NCI-H2227 treated with DMSO at 0.1 percent for 48 hours (cell line): Measurements from ENCODE around the gene HIVEP1.
"Not testable (repeated sequence)": the region's sequence is repeated elsewhere in the genome, so short reads cannot be mapped to it uniquely, and the experiment has no call there.

Source experiments
- DNase-seq: peaks from one replicate; lab custom pipeline; 2025; lab: John Stamatoyannopoulos, UW

Gene HIVEP1

DNA sequence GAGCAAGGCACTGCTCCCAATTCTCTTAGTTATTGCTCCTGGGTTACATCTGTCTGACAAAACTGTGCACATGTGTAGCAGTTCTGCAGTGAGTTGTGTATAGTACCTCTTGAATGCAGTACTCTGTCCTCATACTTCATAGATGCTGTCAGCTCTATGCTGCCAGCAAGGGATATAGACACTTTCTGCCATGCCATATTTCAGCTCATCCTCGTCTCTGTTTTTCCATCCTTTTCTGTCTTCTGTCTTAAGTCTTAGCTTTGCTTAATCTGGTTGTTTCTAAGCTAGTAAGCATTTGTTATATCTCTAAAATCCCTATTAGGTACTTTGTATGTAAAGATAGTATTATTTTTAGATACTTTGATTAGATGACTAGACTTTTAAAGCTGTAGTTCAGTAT lies 76.4 kb downstream of the HIVEP1 start:
- DNase-seq = no peak

DNA sequence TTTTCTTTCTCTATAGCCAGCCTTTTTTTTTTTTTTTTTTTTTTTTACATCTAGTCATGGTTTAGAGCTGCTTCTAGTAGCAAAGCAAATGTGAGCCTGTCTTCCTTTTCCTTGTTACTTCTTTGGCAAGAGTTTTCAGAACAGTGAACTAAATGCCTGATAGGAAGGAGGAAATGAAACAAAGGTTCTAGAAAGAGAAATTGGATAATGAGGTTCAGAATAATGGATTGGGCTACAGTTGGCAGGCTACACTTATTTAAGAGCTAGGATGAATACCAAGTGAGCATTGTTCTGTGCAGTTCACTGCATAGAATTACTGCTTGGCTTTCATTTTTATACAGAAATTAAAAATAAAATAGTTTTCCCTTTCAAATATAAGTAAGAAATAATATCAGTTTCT lies 78.6 kb downstream of the HIVEP1 start:
- no peak for DNase-seq

DNA sequence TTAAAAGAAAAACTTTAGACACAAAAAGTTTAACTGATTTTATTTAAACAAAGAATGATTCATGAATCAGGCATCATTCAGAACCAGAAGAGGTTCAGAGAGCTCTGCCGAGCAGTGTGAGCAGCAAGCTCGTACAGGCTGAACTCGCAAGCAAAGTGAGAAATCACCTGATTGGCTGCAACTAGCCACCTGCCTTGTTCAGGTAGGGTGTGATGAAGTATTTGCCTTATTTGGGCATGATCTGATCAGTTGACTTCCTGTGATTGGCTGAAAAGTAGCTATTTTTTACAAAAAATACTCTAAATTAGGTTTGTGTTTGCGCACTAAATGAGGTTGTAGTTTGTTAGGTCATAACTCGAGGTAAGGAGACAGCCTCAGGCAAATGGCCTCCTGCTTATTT lies 80.7 kb downstream of the HIVEP1 start:
- DNase-seq = no peak

GRCh38 chr6:12094689-12095088 lies 82.6 kb downstream of the HIVEP1 start:
- no peak for DNase-seq

GRCh38 chr6:12096342-12096741 lies 84.2 kb downstream of the HIVEP1 start:
- no peak for DNase-seq

- DNase-seq = no peak
These were observed 85.7 kb downstream of the HIVEP1 start for GRCh38 chr6:12097791-12098190.

DNA sequence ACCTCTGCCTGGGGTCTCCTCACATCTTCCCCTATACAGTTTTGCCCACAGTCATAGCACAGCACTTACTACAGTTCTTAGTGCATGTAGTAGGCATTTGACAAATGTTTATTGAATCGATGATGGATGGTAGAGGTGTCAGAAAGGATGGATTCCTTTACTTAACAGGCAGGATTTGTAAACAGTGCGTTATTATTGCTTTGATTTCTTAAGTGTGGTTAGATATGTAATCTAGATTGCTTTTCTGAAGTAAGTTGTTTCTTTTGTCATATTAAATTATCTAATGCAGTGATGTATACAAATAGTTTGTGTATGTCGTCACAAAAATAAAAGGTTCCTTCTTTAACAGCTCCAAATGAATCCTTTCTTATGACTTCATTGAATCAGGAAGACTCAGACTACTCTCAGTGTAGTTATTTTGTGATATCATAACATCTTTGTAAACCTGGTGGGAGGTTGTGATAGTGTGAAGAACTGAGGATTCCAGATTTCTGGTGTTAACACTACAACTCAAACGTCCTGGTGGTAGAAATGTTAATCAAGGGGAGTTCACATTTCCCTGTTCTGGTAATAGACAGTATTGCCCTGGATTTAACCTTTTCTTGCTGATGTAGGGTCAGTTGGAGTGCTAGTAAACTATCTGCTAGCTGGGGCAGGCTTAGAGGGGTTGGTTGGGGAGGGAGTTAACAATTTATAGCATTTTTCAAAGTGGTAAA lies 87.7 kb downstream of the HIVEP1 start:
- DNase-seq = no peak

DNA sequence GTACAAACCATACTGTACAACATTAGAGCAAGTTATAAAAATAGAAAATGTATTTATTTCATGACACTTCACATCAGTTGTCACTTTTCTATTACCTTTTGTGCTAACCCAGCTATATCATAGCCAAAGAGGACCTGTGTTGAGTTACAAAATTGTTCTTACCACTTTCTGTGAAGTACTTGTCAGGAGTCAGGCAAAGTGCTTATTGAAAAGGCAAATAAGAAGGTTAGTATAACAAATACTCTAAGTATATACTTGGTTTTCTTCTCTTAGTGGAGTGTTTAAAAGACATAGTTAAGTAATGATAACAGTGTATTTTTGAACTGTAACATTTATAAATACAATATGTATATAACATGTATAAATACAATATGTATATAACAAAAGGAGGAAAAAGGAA lies 88.9 kb downstream of the HIVEP1 start:
- DNase-seq = no peak

DNA sequence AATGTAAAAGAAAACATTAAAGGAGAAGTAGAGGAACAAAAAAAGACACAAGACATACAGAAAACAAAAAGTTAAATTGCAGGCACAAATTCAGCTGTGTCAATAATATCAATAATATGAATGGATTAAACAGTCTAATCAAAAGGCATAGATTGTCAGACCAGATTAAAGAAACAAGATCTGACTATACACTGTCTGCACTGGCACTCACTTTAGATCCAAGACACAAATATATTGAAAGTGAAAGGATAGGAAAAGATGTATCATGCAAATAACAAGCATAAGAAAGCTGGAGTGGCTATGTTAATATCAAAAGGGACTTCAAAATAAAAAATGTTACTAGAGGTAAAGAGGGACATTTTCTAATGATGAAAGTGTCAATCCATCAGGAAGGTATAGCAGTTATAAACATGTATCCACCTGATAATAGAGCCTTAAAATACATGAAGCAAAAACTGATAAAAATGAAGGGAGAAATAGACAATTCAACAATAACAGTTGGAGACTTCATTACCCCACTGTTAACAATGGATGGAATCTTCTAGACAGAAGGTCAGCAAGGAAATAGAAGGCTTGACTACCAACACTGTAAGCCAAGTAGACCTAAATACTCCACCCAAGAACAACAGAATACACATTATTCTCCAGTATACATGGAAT lies 89.7 kb downstream of the HIVEP1 start:
- DNase-seq = no peak

- DNase-seq = no peak
These were observed 90.2 kb downstream of the HIVEP1 start for GRCh38 chr6:12102350-12102749.

- peak; percentile 69 for DNase-seq
These were observed 91.0 kb downstream of the HIVEP1 start for GRCh38 chr6:12103158-12103557.

- DNase-seq = no peak
These were observed 93.2 kb downstream of the HIVEP1 start for GRCh38 chr6:12105271-12105670.

GRCh38 chr6:12108376-12108775 lies 96.3 kb downstream of the HIVEP1 start:
- DNase-seq = not testable (repeated sequence)

DNA sequence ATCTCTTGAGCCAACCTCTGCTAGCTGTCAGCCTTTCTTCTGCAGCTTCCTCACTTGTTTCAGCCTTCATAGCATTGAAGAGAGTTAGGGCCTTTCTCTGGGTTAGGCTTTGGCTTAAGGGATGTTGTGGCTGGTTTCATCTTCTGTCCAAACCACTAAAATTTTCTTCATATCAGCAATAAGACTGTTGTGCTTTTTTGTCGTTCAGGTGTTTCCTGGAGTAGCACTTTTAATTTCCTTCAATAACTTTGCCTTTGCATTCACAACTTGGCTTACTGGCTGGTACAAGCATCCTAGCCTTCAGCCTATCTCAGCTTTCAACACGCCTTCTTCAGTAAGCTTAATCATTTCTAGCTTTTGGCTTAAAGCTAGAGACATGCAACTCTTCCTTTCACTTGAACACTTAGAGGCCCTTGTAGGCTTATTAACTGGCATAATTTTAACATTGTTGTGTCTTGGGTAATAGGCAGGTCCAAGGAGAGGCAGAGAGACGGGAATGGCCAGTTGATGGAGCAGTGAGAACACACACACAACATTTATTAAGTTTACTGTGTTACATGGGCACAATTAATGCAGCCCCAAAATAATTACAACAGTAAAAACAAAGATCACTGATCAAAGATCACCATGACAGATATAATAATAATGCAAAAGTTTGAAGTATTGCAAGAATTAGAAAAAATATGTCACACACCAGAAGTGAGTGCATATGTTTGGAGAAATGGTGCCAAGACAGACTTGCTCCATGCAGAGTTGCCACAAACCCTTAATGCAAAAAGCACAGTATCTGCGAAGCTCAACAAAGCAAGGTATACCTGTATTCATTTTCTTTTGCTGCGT lies 98.6 kb downstream of the HIVEP1 start:
- DNase-seq = no peak

- no peak for DNase-seq
These were observed 99.2 kb downstream of the HIVEP1 start for GRCh38 chr6:12111363-12111670.

DNA sequence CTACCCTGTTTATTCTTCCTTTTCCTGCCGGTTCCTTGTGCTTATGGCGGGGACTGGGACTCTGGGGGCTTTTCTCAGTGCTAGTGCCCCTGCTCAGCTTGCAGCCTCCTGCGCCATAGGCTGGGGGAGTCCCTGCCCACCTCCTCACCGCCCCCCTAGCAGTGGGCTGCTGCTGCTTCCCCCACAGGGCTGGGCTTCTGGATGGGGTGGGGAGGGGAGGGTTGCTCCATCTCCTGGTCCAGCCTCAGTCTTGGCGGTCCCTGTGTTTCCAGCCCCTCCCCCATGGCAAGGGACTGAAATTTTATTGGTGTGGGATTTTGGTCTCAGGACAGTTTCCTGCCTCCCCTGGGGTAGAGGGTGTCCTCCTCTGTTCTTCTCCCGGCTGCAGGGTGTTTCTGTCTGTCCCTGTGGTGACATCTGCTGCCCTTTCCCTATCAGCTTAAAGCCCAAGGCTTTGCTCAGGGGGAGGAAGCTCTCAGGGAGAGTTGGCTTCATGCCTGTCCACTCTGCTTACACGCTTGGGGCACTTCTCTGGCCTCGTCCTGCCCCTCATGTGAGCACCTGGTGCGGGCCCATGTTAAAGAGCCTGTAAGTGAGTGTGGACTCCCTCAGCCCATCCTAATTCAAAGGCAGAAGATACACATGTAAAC lies 100.6 kb downstream of the HIVEP1 start:
- DNase-seq = no peak

DNA sequence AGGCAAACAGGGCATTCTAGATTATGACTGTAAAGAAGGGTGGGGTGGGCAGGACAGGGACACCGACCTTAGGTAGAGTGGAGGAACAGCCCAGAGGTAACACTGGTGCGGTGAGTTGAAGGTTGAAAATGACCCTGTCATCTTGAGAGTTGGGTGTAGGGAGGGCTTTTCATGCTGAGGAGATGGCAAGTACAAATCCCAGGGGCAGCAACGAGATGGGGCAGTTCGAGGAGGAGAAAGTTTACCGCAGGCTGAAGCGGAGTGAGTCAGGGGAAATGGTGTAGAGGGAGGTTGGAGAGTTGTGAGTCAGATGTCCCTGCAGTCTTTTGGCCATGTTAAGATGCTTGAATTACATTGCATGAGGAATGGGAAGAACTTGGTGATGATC lies 101.1 kb downstream of the HIVEP1 start:
- no peak for DNase-seq

DNA sequence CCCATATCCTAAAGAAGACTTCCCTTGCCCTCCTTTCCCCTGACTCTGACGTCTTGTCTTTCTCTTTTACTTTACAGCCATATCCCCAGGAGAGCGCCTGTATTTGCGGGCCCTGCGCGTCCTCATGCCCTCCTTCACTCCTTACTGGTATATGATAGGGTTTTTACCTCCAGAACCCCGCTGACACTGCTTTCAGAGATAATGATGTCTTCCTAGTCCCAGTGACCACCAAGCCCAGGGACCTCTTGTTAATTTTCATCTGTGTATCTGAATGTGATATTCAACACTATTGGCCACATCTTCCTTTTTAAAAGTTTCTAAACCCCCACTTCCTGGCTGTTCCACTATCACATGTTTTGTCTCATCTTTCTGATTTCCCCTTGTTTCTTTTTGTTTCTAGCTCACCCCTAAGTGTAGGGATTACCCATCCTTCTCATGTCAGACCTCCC lies 102.0 kb downstream of the HIVEP1 start:
- DNase-seq = no peak

DNA sequence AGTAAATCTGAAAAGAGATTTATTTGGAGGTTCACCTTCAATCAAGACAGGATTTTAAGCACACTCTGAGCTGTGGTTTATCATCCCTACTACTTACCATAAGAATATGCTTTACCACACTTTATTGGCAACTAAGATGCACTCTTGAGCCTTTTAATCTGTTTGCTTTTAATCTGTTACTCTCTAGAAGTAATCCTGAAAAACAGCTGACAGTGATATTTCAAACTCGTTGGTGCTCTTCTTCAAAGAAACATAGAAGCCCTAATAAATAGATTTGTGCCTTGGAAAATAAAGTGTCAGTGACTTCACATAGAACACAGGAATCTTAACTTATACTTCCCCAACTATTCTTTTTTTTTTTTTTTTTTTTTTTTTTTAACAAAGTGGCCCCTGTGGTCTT lies 102.9 kb downstream of the HIVEP1 start:
- no peak for DNase-seq

DNA sequence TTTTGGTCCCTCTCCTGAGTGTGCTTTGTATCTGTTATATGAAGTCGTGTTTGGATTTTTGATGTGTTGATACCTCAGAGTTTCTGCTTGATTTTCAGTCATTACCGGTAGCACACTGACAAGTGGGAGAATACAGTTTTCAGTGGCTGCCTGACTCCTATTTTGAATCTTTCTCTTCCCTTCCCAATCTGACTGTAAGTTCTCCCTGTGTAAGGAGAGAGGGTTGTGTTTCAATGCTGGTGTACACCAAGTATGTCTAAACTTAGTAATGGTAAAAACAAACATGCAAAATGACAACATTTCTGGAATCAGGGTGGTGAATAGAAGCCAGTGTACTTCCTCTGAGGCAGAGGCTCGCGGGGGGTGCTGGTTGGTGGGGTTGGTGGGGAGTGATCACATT lies 103.4 kb downstream of the HIVEP1 start:
- no peak for DNase-seq

DNA sequence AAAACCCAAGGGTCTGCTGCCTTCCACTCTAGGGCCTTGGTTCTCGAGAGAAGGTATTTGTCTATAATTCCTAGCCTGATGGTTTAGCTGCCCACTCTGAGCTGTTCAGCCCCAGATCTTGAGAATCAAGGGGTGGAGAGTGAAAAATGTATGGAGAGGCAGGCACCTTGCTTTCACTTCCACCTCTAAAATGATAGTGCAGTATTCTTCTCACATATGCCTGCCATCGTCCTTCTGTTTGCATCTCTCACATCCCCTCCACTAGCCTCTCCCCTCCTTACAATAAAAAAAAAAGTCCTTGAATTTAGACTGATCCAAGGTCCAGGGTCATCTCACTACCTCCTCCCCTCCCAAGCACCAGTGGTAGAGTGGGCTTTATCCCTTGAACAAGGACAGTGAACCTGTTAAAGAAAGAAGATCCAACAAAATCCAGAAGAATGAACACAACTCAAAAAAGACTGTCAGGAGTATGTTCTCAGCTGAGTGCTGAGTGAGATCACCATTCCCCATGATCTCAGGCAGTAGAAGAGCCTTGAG lies 104.2 kb downstream of the HIVEP1 start:
- no peak for DNase-seq

DNA sequence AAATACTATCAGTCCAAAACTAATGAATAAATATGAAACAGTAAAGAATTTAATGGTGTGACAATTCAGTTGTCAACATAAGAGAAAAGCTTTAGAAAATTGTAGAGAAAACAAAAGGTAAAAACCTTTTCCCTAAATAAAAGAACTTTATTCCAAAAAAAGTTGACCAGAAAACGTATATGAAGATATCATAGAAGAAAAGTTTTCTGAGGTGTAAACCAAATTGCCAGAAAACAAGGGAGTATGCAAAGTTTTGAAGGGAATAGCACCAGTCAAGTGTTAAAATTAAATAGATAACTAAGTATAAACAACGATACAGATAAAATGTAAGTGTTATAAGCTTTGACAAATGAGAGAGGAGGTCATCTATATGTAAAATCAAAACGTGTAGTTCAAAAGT lies 104.9 kb downstream of the HIVEP1 start:
- DNase-seq = no peak
